Measurements from ENCODE around the gene MANBA. TPM values are rescaled to one million over a fixed set of nuclear protein-coding genes. Genes with fewer than 3 reads are reported as not detected.

Gene MANBA
- total RNA-seq, 1 donor from 2014 or later, result 9.7 TPM

DNA sequence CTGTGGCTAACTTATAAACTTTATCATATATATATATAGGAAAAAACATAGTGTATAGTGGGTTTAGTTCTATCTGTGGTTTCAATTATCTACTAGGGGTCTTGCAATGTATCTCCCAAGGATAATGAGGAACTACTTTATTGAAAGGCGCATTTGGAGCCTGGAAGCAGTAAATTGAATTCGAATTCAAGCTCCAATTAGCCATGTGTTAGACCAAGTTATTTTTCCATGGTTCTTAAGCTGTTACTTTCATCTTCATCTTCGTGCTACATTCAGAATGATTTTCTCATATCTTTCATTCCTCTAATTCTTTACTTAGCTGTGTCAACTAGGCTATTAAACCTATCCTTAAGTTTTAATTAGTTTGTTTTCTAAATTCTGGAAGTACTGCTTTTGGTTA is 27.2 kb upstream of the MANBA start:
- Histone ChIP-seq H3K9me3 (no peaks in the 10 kb centered on the region), H3K27me3 (no peaks in the 10 kb centered on the region), H3K36me3 (peaks cover 0 to 17% of the 10 kb centered on the region in 2 donors), H3K4me1 (no peaks in the 10 kb centered on the region), H3K4me3 (no peak overlapping the region), H3K27ac (no peak overlapping the region)
- TF ChIP-seq, protein P1, sequence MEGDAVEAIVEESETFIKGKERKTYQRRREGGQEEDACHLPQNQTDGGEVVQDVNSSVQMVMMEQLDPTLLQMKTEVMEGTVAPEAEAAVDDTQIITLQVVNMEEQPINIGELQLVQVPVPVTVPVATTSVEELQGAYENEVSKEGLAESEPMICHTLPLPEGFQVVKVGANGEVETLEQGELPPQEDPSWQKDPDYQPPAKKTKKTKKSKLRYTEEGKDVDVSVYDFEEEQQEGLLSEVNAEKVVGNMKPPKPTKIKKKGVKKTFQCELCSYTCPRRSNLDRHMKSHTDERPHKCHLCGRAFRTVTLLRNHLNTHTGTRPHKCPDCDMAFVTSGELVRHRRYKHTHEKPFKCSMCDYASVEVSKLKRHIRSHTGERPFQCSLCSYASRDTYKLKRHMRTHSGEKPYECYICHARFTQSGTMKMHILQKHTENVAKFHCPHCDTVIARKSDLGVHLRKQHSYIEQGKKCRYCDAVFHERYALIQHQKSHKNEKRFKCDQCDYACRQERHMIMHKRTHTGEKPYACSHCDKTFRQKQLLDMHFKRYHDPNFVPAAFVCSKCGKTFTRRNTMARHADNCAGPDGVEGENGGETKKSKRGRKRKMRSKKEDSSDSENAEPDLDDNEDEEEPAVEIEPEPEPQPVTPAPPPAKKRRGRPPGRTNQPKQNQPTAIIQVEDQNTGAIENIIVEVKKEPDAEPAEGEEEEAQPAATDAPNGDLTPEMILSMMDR (IDR thresholded peaks at IDR 0.05), result no peak
- intact Hi-C loops (cut with DNase I), result no loop called here
- no peak for DNase-seq (ENCODE audit: low spot score in 2 of 2)

DNA sequence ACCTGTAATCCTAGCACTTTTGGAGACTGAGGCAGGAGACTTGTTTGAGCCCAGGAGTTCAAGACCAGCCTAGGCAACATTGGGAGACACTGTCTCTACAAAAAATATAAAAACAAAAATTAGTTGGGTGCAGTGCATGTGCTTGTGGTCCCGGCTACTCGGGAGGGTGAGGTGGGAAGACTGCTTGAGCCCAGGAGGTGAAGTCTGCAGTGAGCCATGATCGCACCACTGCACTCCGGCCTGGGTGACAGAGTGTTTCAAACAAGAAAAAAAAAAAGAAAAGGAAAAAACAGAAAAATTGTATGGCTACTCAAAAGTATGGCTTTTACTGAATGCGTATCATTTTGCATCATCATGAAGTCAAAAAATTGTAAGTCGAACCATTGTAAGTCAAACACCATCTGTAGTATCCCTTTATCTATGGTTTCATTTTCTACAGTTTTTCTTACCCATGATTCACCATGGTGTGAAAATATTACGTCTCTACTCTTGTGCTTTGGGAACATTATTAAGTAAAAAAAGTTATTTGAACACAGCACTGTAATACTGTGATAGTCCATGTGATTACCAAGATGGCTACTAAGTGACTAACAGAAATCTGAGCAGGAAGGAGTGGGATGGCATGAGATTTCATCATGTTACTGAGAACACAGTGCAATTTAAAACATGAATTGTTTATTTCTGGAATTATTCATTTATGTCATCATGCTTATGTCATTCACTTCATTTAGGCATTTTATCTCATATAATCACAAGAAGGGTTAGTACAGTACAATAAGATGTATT is 26.5 kb upstream of the MANBA start:
- H3K36me3 ChIP-seq, result peaks cover 0 to 13% of the 10 kb centered on the region in 2 donors
- TF ChIP-seq, protein P1 (IDR thresholded peaks at IDR 0.05), result no peak
- no peaks in the 10 kb centered on the region for H3K9me3 ChIP-seq
- H3K4me1 ChIP-seq, result no peaks in the 10 kb centered on the region
- intact Hi-C loops (cut with DNase I), result no loop called here
- no peak overlapping the region for H3K4me3 ChIP-seq
- H3K27me3 ChIP-seq, result no peaks in the 10 kb centered on the region
- H3K27ac ChIP-seq, result no peak overlapping the region
- DNase-seq (ENCODE audit: low spot score in 2 of 2), result no peak

DNA sequence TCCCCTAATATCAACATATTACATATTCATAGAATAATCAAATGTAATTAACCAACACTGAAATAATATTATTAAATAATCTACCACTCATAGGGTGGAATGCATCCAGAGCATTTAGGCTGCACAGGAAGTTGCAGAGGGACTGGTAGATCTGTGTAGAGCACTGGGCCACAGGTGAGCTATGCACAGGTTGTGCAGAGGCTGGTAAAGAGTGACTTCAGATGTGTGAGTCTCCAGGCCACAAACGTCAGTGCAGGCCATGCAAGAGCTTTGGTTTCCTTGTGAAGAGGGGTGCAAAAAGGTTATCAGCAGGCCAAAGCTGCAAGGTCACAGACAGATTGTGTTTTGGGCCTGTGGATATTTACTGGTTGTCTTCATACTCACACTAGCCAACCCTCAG is 25.5 kb upstream of the MANBA start:
- DNase-seq (ENCODE audit: low spot score in 2 of 2), result no peak
- Histone ChIP-seq H3K4me3 (no peak overlapping the region), H3K27me3 (no peaks in the 10 kb centered on the region), H3K9me3 (no peaks in the 10 kb centered on the region), H3K36me3 (peaks cover 0 to 7% of the 10 kb centered on the region in 2 donors), H3K4me1 (no peaks in the 10 kb centered on the region), H3K27ac (no peak overlapping the region)
- intact Hi-C loops (cut with DNase I), result no loop called here
- TF ChIP-seq, protein P1 (IDR thresholded peaks at IDR 0.05), result no peak

DNA sequence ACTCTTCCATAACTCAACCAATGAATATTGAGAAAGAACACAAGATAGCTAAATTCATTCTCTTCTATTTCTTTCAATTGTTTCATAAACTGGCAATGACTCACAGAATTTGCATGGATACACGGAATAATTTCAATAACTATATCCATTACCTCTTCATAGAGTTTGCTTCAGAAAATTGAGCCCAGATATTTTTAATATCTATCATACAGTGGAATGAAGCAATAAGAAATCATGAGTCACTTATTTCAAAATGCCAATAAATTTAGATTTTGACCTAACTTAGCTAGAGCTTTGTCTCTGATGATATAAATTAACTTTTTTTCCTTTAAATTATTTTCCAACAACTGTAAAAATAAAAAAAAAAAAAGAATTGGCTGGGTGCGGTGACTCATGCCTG is 22.2 kb upstream of the MANBA start:
- Histone ChIP-seq H3K27me3 (no peaks in the 10 kb centered on the region), H3K27ac (no peak overlapping the region), H3K36me3 (no peaks in the 10 kb centered on the region), H3K4me1 (no peaks in the 10 kb centered on the region), H3K4me3 (no peak overlapping the region), H3K9me3 (no peaks in the 10 kb centered on the region)
- no peak for DNase-seq (ENCODE audit: low spot score in 2 of 2)
- TF ChIP-seq, protein P1 (IDR thresholded peaks at IDR 0.05), result no peak
- intact Hi-C loops (cut with DNase I), result no loop called here

DNA sequence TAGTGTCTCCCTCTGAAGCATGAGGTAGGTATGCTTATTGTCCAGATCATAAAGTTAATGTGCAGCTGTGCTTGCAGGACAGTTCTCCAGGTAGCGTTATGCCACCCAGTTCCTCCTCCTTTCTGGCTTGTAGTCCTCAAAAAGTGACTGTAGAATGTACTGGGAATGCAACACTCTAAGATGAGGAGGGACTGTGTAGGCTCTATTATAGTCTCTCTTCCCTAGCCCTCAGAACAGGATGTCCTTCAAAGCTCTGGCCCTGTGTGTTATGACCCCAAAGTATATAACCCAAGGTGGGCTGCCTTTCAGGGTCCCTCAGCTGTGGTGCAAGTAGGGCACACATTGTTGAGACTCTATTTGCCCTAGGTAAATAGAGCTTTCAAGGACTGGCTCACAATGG is 20.8 kb upstream of the MANBA start:
- Histone ChIP-seq H3K9me3 (no peaks in the 10 kb centered on the region), H3K4me1 (no peaks in the 10 kb centered on the region), H3K4me3 (no peak overlapping the region), H3K27ac (no peak overlapping the region), H3K36me3 (no peaks in the 10 kb centered on the region), H3K27me3 (no peaks in the 10 kb centered on the region)
- TF ChIP-seq, protein P1 (IDR thresholded peaks at IDR 0.05), result no peak
- DNase-seq (ENCODE audit: low spot score in 2 of 2), result no peak
- intact Hi-C loops (cut with DNase I), result no loop called here

Data from ascending aorta (tissue), 2 donors.